Measurements from ENCODE around the gene RHBDL1.

GRCh38 chr16:629185-629832 lies 46.2 kb upstream of the RHBDL1 start:
- TF ChIP-seq ARNT (IDR thresholded peaks at IDR 0.05) (no peak), BRCA1 (IDR thresholded peaks at IDR 0.05) (no peak), BRCA1 (CRISPR knock-in tag; IDR thresholded peaks at IDR 0.05) (no peak), POLR2AphosphoS5 (IDR thresholded peaks at IDR 0.05; ENCODE audit: control insufficient read depth, insufficient read depth, low read depth, low read length) (no peak), COPS2 (conservative IDR thresholded peaks at IDR 0.05) (no peak), ZFX (CRISPR knock-in tag; IDR thresholded peaks at IDR 0.05) (no peak), EZH2 (IDR thresholded peaks at IDR 0.05; ENCODE audit: borderline replicate concordance, low read depth, low read length) (no peak), SREBF2 (CRISPR knock-in tag; IDR thresholded peaks at IDR 0.05) (no peak), HOMEZ (CRISPR knock-in tag; IDR thresholded peaks at IDR 0.05) (no peak), ZBTB1 (CRISPR knock-in tag; IDR thresholded peaks at IDR 0.05; ENCODE audit: borderline replicate concordance, low read depth) (no peak), ATF3 (IDR thresholded peaks at IDR 0.05) (no peak), ATF3 (CRISPR knock-in tag; conservative IDR thresholded peaks at IDR 0.05) (no peak), BHLHE40 (IDR thresholded peaks at IDR 0.05; ENCODE audit: low read length) (no peak), NCOA1 (IDR thresholded peaks at IDR 0.05; ENCODE audit: low read depth) (no peak), HIVEP1 (CRISPR knock-in tag; IDR thresholded peaks at IDR 0.05) (no peak)

Data from K562 (cell line).